ENCODE data around the gene TRIM29.

The TRIM29 gene

DNA sequence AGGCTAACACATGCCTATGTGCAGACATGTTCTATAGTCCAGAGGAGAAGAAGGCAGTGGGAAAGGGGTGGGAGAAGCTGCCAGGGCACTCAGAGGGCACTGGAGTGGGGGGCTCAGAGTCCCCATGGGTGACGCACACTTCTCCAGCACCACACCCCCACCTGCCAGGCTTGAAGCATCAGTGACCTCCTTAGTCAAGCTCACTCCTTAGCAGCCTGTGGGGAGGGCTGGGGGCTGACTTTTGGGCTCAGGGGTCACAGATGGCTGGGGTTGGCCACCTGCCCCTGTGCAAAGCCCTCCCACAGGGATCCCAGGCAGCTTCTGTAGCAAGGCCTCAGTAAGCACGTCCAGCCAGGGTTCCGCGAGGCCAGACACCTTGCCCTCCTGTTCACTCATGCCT lies 18.8 kb downstream of the TRIM29 start:
- DNase-seq, result no peak

GRCh38 chr11:120117991-120118390 lies 19.9 kb downstream of the TRIM29 start:
- no peak for DNase-seq

DNA sequence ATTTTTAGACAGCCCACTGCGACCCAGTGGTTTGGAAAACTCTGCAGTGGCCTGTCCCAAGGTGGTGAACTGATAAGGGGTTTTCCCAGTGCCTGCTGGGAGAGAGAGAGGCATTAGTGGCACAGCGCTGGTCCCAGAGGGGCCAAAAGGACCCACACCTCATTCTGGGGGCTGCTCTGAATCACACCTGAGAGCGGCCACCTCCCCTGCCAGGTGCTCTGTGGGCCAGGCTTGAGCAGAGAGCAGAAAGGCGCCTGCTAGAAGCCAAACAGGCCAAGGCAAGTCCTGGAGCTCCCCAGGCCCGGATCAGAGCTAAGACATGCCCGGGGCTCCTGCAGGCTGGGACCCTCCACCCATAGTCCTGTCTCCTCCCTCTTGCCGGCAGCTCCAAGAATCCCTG lies 20.9 kb downstream of the TRIM29 start:
- no peak for DNase-seq

DNA sequence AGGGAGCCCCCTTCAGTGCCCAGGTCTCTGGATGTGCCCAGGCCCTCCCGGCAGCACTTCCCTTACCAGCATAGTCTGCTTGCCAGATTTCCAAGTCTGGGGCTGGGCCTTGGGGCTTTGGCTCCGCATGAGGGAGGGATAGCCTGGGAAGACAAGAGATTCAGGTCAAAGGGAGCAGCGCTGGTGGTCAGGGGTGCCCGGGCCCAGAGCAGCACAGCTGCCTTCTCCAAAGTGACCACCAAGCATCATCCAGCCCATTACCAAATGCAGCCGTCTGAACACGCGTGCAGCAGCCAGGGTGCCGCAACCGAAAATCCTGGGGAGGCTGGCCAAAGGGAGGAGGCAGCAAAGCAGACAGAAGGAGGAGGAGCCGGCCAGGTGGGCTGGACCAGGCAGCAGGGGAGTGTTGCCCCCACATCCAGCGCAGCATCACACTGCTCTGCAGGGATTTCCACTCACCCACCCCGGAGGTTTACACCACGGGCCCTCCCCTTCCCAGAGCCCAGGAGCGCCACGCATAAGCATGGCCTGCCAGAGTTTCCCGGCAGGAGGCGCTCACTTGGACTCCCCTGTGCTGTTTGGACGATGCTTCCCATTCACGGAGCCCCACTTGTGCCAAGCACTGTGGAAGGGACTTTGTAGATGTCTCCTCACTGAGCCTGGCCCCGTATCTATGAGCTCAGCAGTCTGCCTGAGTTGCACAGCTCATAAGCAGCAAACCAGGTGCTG lies 22.5 kb downstream of the TRIM29 start:
- no peak for DNase-seq

GRCh38 chr11:120112174-120112796 lies 25.6 kb downstream of the TRIM29 start:
- no peak for DNase-seq

DNA sequence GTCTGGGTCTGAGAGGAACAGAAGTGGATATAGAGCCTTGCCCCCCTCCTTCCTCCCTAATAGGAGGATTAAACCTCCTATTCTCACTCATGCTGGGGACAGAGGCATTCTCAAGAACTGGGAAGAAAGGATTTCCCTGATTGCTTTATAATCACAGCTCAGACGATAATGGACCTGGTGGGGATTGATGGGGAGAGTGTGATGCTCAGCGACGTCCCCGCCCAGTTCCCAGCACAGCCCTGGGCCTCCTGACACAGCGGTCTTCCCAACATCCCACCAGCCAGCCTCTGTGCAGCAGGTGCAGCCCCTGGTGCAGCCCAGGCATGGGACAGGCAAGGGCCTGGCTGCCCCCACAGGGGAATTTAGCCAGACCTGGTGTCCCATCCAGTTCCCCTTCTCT lies 28.4 kb downstream of the TRIM29 start:
- DNase-seq, result no peak

DNA sequence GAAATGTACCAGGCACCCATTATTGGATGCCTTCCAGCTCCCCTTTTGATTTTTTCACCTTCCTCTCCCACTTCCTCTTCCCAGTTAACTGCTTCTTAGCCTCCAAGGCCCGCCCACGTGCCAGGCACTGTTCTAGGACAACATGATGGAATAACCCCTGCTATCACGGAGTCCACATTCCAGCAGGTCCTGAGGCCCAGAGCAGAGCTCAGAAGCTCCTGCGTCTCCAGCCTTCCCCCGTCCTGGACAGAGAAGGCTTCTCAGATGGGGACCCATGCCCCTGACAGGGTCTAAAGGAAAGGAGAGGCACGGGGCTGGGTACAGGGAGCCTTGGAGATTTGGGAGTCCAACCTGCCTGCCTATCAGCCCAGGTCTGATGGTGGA lies 29.1 kb downstream of the TRIM29 start:
- DNase-seq, result no peak

- peak; percentile 80 for DNase-seq
Observed at GRCh38 chr11:120108154-120108784, 29.6 kb downstream of the TRIM29 start.

- DNase-seq, result no peak
Observed at GRCh38 chr11:120107692-120108091, 30.2 kb downstream of the TRIM29 start.

DNA sequence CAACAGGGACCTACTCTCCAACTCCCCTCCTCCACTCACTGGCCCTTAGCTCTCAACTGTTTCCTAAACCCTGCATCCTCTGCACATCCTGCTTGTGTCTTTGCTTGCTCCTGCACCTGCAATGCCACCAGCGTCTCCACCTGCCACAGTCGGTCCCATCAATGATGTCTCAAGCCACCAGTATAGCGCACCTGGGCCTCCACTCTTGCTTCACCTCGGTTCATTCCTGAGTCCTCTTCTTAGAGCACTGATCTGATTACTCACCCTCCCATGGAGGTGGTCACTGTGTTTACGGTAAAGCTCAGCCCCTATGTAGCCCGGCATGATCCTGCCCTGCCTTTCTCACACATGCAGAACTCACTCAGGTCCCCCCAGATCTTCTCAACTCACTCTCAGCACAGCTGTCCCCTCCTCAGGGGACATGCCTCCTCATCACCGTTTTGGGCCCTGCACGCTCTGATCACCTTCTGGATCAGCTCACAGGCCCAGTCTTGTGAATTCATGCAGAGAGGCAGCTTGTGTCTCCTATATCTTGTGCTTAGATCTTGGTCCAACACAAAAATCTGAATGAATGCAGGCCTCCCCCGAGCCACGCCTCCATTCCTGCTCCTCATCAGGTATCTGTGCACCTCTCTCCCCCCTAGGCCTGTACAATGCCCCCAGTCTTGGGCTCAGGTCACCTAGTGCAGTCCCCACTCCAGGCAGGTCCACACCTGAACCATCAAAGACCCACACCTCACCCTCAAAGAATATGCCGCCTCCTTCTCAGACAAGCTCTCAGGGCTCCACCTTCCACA lies 31.4 kb downstream of the TRIM29 start:
- no peak for DNase-seq

GRCh38 chr11:120105576-120105975 lies 32.3 kb downstream of the TRIM29 start:
- no peak for DNase-seq

- DNase-seq, result no peak
Observed at GRCh38 chr11:120104041-120104565, 33.8 kb downstream of the TRIM29 start.

GRCh38 chr11:120102864-120103122 lies 35.1 kb downstream of the TRIM29 start:
- no peak for DNase-seq

GRCh38 chr11:120102050-120102863 lies 35.7 kb downstream of the TRIM29 start:
- DNase-seq, result peak; percentile 88

DNA sequence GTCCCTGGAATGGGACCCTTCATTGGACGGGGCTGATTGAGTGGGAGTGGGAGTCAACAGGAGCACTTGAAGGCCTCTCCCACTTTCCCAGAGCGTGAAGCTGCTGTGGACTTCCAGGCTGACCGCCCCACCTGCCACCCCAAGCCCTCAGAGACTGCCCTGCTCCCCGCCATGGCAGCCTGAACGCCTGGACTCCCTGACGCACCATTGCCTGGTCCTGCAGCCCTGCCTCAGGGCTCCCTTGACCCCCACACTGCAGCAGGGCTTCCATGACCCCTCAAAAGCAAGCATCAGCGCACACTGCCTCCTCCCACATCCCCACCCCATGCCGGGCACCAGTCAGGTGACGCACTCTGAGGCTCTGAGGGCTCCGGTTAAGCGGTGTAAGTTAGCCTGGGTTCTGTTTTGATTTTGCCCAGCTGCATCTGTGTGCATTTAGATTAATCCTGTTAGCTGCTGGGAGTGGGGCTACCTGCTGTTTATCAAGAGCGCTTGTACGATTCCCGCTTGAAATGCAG lies 39.4 kb downstream of the TRIM29 start:
- DNase-seq, result peak; percentile 37

GRCh38 chr11:120097721-120098385 lies 40.1 kb downstream of the TRIM29 start:
- DNase-seq, result no peak

- no peak for DNase-seq
Observed at GRCh38 chr11:120096369-120097191, 41.3 kb downstream of the TRIM29 start.

DNA sequence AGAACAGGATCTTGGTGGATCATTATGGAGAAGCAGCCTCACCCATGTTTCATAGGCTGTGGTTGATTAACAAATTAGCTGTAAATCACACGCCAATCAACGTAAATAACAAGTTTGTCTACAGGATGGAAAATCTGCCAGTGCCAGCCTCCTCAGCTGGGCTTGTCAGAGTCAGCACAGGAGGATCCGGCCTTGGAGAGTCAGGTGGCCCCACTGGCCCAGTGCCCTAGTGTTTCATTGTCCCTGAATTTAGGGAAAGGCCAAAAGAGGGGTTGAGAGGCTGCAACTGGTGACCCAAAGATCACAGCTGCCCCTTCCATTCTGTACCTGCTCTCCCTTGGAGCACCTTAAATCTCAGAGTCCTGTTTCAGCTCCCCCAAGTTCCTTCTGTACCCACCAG lies 42.4 kb downstream of the TRIM29 start:
- no peak for DNase-seq

GRCh38 chr11:120091701-120092100 lies 46.2 kb downstream of the TRIM29 start:
- DNase-seq, result no peak

GRCh38 chr11:120091121-120091520 lies 46.8 kb downstream of the TRIM29 start:
- no peak for DNase-seq

DNA sequence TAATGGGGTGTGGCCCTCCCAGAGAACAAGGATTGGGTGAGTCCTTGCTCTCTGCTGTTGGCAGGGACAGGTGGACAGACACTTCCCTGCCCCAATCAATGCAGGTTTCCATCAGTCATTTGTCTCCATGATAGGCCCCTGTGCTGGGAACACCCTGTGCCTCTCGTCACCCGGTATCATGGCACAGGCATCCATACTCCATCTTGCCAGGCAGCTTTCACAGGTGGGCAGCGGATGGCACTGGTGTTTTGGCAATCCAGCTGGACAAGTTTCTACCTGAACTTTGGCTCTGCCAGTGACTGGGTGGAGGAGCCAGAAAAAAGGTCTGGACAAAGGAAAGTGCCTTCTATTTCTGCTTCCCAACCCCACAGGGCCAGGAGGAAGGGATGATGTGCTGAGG lies 47.5 kb downstream of the TRIM29 start:
- no peak for DNase-seq
